ENCODE data around the gene OR8G1.
"Not testable (repeated sequence)": the region's sequence is repeated elsewhere in the genome, so short reads cannot be mapped to it uniquely, and the experiment has no call there.

Gene OR8G1

DNA sequence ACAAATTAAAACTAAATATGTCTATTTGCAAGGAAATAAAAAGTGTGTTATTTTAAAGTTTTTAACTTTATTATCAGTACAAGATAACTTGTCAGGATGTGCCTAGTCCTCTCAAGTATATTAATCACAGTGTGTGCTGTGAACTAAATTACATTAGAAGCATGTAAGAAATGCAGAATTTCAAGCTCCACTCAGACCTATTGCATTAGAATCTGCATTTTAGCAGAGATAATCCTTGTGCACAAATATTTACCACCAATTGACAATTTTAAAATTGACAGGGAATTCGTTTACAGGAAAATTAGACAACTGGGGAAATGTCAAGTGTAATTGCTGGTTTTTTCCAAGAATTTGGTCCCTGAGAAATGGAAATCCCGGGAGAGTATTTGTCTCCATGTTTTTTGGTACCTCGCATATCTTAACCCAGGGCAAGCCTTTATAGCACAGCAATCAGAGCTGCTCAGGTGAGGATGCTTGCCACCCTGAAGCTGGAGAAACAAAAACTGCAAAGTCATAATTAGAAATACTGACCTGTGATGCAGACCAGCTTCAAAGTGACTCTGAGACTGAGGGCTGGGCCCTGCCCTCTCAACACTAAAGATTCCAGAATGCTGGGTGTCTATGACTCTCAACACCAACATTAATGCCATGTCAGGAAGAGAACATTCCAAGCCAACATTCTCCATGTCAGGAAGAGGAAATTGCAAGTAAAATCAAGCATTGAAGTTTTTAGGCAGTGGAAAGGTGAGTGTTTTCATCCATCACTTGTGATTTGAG lies at the start of gene OR8G1:
TSS of gene OR8G1 (plus strand) at position 475 of the 777 bp plus-strand sequence. CDS start 8,581 bp downstream, outside the sequence.
- DNase-seq (ENCODE audit: low read depth in 3 of 3) = no peak

GRCh38 chr11:124193221-124194010 lies 47.5 kb upstream of the OR8G1 start:
- DNase-seq (ENCODE audit: low read depth in 3 of 3) = no peak

- no peak for DNase-seq (ENCODE audit: low read depth in 3 of 3)
Measured at GRCh38 chr11:124194293-124195188, 46.4 kb upstream of the OR8G1 start.

DNA sequence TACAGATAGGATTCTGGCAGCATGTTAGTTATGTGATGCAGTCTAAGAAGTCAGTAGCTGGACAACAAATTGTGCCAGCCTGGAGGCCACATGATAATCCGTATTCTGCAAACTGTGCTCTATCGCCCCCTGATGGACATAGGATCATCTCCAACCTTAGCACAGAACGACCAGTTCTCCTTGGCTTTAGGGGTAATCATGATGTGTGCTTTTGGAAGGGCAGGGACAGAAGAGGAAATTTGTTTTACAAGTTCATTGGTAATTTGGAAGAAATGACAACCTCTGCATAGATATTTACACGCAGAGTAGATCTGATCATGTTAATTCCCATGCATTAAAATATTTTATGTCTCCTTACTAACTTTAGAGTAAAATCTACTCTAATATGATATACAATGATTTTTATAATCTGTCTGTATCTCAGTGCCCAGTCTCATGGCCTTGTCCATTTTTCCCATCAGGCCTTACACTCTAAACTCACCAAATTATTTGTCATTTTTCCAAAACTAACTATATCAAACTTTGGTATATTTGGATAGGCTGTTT lies 45.6 kb upstream of the OR8G1 start:
- DNase-seq (ENCODE audit: low read depth in 3 of 3) = peak in 1 of 3 experiments; percentile 7

DNA sequence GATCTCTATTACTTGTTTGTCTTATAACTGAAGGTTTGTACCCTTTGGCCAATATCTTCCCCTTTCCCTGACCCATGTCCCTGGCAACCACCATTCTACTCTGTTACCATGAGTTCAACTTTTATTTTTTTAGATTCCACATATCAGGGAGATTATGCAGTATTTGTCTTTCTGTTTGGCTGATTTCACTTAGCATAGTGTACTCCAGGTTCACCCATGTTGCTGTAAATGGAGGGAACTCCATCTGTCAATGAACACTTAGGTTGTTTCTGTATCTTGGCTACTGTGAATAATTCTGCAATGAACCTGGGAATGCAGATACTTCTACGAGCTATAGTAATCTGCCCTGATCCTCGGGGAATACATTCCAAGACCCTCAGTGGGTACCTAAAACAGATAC lies 42.9 kb upstream of the OR8G1 start:
- no peak for DNase-seq (ENCODE audit: low read depth in 3 of 3)

DNA sequence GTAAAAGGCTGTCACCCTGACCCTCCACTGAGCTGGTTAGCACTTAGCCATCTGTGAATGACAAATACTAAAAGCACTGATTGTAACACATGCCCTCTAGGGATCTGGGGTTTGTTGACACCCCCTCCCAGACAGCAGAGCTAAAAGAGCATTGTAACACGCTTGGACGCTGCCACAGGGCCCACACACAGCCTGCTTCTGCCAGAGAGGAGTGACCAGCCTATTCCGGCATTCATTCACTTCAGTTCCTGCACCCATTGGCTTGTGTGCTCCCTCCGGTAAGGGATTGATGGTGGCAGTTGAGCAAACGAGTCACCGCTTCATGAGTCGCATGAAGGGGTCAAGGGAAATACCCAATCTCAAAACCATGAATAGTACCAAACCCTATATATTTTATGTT lies 42.0 kb upstream of the OR8G1 start:
- no peak for DNase-seq (ENCODE audit: low read depth in 3 of 3)

GRCh38 chr11:124199702-124200101 lies 41.2 kb upstream of the OR8G1 start:
- no peak for DNase-seq (ENCODE audit: low read depth in 3 of 3)

DNA sequence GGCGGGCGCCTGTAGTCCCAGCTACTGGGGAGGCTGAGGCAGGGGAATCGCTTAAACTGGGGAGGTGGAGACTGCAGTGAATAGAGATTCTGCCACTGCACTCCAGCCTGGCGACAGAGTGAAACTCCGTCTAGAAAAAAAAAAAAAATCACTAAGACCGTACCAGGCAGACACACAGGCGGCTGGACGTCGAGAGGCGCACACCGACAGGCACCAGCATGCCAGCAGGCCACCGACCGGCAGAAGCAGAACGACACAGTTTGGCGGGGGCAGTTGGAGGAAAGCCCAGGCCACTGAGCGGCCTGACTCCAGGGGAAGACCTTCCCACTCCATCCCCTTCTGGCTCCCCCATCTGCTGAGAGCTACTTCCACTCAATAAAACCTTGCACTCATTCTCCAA lies 40.2 kb upstream of the OR8G1 start:
- no peak for DNase-seq (ENCODE audit: low read depth in 3 of 3)

- DNase-seq (ENCODE audit: low read depth in 3 of 3) = no peak
Measured at GRCh38 chr11:124202951-124203350, 37.9 kb upstream of the OR8G1 start.

GRCh38 chr11:124204008-124204407 lies 36.9 kb upstream of the OR8G1 start:
- DNase-seq (ENCODE audit: low read depth in 3 of 3) = no peak

GRCh38 chr11:124207102-124207792 lies 33.6 kb upstream of the OR8G1 start:
- no peak for DNase-seq (ENCODE audit: low read depth in 3 of 3)

GRCh38 chr11:124209824-124210357 lies 31.0 kb upstream of the OR8G1 start:
- no peak for DNase-seq (ENCODE audit: low read depth in 3 of 3)

- DNase-seq (ENCODE audit: low read depth in 3 of 3) = no peak
Measured at GRCh38 chr11:124210421-124210820, 30.5 kb upstream of the OR8G1 start.

DNA sequence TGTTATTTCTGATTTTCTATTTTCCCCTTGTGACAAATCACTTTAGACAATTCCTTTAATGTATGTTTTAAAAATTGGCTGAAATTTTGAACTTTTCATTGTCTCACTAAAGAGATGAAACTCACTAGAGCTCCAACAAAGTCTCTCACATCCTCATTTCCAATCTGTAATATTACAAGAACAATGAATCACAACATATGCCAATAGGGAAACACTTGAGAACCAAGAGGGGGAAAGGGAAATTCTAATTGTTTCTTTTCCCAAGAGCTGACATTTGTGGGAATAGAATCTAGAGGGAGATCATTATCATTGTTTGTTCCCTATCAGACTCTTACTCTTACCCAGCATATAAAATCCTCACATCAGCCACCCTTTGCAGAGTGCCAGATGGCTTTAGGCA lies 29.6 kb upstream of the OR8G1 start:
- DNase-seq (ENCODE audit: low read depth in 3 of 3) = no peak

DNA sequence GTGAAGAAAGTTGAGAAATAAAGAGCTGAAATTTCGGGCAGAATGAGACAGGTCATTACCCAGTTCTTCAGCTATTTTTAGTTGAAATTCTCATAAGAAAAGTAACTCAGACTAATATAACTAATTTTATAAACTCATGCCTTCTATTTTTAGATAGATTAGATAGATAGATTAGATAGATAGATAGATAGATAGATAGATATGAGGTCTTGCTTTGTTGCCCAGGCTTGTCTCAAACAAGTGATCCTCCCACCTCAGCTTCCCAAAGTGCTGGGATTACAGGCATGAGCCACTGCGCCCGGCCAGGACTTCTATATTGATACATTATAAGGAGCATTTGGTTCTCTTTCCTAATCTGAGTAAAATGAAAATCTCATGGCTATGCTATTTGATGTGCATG lies 26.9 kb upstream of the OR8G1 start:
- DNase-seq (ENCODE audit: low read depth in 3 of 3) = no peak

- no peak for DNase-seq (ENCODE audit: low read depth in 3 of 3)
Measured at GRCh38 chr11:124219126-124219525, 21.8 kb upstream of the OR8G1 start.

DNA sequence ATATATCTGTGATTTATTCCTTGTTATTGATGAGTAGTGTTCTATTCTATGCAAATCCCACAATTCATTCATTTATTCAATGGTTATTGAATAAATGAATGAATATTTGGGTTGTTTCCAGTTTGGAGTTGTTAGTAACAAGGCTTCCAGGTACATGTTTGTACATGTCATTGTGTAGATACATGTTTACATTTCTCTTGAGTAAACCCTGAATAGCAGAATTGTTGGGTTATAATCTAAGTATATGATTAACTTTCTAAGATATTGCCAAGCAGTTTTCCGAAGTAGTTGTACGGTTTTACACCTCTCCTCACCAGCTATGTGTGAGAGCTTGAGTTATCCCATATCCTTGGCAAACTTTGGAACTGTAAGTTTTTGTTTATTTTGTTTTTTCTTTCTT lies 18.5 kb upstream of the OR8G1 start:
- DNase-seq (ENCODE audit: low read depth in 3 of 3) = no peak

- not testable (repeated sequence) for DNase-seq (ENCODE audit: low read depth in 3 of 3)
Measured at GRCh38 chr11:124224618-124225423, 16.1 kb upstream of the OR8G1 start.

DNA sequence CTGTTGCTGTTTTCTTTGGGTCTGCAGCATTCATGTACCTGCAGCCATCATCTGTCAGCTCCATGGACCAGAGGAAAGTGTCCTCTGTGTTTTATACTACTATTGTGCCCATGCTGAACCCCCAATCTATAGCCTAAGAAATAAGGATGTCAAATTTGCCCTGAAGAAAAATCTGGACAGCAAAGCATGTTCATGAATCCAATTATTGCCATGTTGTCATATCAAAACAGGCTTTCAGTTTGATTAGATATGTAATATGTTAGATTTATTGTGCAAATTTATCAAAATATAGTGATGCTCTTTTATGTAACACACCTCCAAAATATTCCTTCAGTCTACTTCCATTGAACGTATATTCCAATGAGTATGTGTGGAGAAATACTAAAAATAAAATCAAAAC lies 15.4 kb upstream of the OR8G1 start:
- DNase-seq (ENCODE audit: low read depth in 3 of 3) = no peak

GRCh38 chr11:124233376-124233775 lies 7.5 kb upstream of the OR8G1 start:
- no peak for DNase-seq (ENCODE audit: low read depth in 3 of 3)
